Stimulated activated CD8-positive, alpha-beta memory T cell treated with anti-CD3 and anti-CD28 coated beads, Interleukin-15, amount 100 ng/mL, for 24 hours (primary cell): ENCODE results near the gene TF.

Source experiments
- DNase-seq: peaks from one replicate; pipeline ENCODE4 v3.0.0-alpha.2; 2020; ENCODE audit warnings: low read depth

The TF gene

GRCh38 chr3:133747373-133747772 lies 1.2 kb downstream of the TF start:
- DNase-seq, result no peak

GRCh38 chr3:133747907-133748639 lies 1.9 kb downstream of the TF start:
- no peak for DNase-seq

GRCh38 chr3:133749427-133750258 lies 3.5 kb downstream of the TF start:
- no peak for DNase-seq

- no peak for DNase-seq
These were observed 4.1 kb downstream of the TF start for GRCh38 chr3:133750259-133750656.

GRCh38 chr3:133753107-133753778 lies 7.0 kb downstream of the TF start:
- DNase-seq, result no peak

- no peak for DNase-seq
These were observed 7.6 kb downstream of the TF start for GRCh38 chr3:133753779-133754164.

GRCh38 chr3:133754455-133754854 lies 8.3 kb downstream of the TF start:
- DNase-seq, result no peak

- no peak for DNase-seq
These were observed 9.0 kb downstream of the TF start for GRCh38 chr3:133754973-133755828.

- DNase-seq, result no peak
These were observed 10.8 kb downstream of the TF start for GRCh38 chr3:133756716-133757694.

- no peak for DNase-seq
These were observed 11.7 kb downstream of the TF start for GRCh38 chr3:133757701-133758567.

GRCh38 chr3:133758568-133758928 lies 12.4 kb downstream of the TF start:
- DNase-seq, result no peak

- no peak for DNase-seq
These were observed 13.0 kb downstream of the TF start for GRCh38 chr3:133758964-133759739.

- DNase-seq, result no peak
These were observed 13.6 kb downstream of the TF start for GRCh38 chr3:133759740-133760305.

GRCh38 chr3:133760916-133761315 lies 14.7 kb downstream of the TF start:
- no peak for DNase-seq

- DNase-seq, result no peak
These were observed 15.7 kb downstream of the TF start for GRCh38 chr3:133761605-133762484.

GRCh38 chr3:133762539-133762938 lies 16.3 kb downstream of the TF start:
- DNase-seq, result no peak

- DNase-seq, result no peak
These were observed 17.8 kb downstream of the TF start for GRCh38 chr3:133763797-133764683.
